Endodermal cell (in vitro differentiated cells): ENCODE measurements around the gene GDF11. TPM values are rescaled to one million over a fixed set of nuclear protein-coding genes. Genes with fewer than 3 reads are reported as not detected.

Experiments
- DNase-seq: peaks from one replicate; pipeline ENCODE4 v3.0.0-alpha.2; 2017
- H3K27ac ChIP-seq: 2 replicates; pipeline ENCODE4 v1.5.1; 2013; ENCODE audit warnings: mild to moderate bottlenecking, low read depth, low read length, moderate library complexity
- H3K27me3 ChIP-seq: 2 replicates; pipeline ENCODE4 v1.6.1; 2013; ENCODE audit warnings: mild to moderate bottlenecking, low read length, moderate library complexity; ENCODE audit not compliant: insufficient read depth, control insufficient read depth, poor library complexity, severe bottlenecking
- H3K36me3 ChIP-seq: 2 replicates; pipeline ENCODE4 v1.7.0; 2013; ENCODE audit warnings: mild to moderate bottlenecking, low read length, moderate library complexity; ENCODE audit not compliant: control insufficient read depth, insufficient read depth
- H3K4me1 ChIP-seq: one replicate; pipeline ENCODE4 v1.7.0; 2013; ENCODE audit warnings: low read length; ENCODE audit not compliant: control insufficient read depth, insufficient read depth
- H3K4me3 ChIP-seq: 2 replicates; pipeline ENCODE4 v1.5.1; 2013; ENCODE audit warnings: mild to moderate bottlenecking, low read length, moderate library complexity
- H3K9ac ChIP-seq: 2 replicates; pipeline ENCODE4 v1.6.1; 2013; ENCODE audit warnings: mild to moderate bottlenecking, low read length, moderate library complexity; ENCODE audit not compliant: poor library complexity, severe bottlenecking; ENCODE audit errors: extremely low read depth
- H3K9me3 ChIP-seq: 2 replicates; pipeline ENCODE4 v1.6.1; 2013; ENCODE audit warnings: mild to moderate bottlenecking, low read length, moderate library complexity; ENCODE audit not compliant: control insufficient read depth
- H3K27ac Mint-ChIP-seq: 2 replicates; pipeline ENCODE4 v1.8.0; 2020; ENCODE audit warnings: mixed read lengths
- H3K27me3 Mint-ChIP-seq: 2 replicates; pipeline ENCODE4 v1.8.0; 2021; ENCODE audit warnings: mild to moderate bottlenecking, mixed read lengths; ENCODE audit not compliant: insufficient read depth
- H3K36me3 Mint-ChIP-seq: 2 replicates; pipeline ENCODE4 v1.8.0; 2020; ENCODE audit warnings: low read depth, mixed read lengths
- H3K4me1 Mint-ChIP-seq: 2 replicates; pipeline ENCODE4 v1.8.0; 2020; ENCODE audit warnings: mixed read lengths
- H3K4me3 Mint-ChIP-seq: 2 replicates; pipeline ENCODE4 v1.8.0; 2020; ENCODE audit warnings: mild to moderate bottlenecking, moderate library complexity, mixed read lengths
- H3K9me3 Mint-ChIP-seq: 2 replicates; pipeline ENCODE4 v1.8.0; 2020; ENCODE audit warnings: mild to moderate bottlenecking, mixed read lengths
- WGBS, 2 experiments: methylation state at CpG; one replicate each; pipeline versions ENCODE4 v1.1.5 to v1.1.7; 2013; ENCODE audit warnings: missing lambda C conversion rate in 2 of 2, mixed read lengths in 1 of 2; ENCODE audit not compliant: insufficient coverage in 1 of 2, insufficient read length in 1 of 2; 5-methylcytosine and 5-hydroxymethylcytosine counted together
- total RNA-seq, 2 donors: library from RNA; stranded (reverse); fragmentation: NEBNext Ultra II Directional in 1 of 2; extraction: Animal tissue kit (Norgen Biotek cat#: 25700) in 1 of 2; gene quantifications; 2 replicates in 1 of 2; 3 replicates in 1 of 2; pipeline ENCODE4 v1.2.1, GENCODE V29; 2021
- TF ChIP-seq, protein P1 (sequence below): fragments of 200-600 bp; sonication (generic); conservative IDR thresholded peaks from 2 replicates; pipeline ENCODE4 v1.5.0; 2021; ENCODE audit warnings: antibody characterized with exemption, mild to moderate bottlenecking

The GDF11 gene
- total RNA-seq, 2 donors from 2014 or later = 29.8 to 33.0 TPM

DNA sequence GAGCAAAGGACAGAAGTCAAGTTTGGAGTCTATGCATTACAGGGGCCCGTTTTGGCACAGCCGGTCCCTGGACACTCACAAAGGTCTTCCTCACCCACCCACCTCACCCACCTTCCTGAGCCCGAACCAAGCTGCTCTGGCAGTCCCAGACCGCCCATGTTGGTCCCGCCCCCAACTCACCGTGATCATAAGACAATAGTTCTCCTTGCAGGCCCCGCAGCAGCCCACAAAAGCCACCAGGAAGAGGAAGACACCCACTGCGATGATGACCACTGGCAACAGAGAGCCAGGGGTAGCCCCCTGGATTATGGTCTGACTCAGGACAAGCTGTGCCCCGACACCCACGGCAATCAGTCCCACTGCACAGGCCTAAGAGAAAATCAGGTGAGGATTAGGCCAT is 16.0 kb upstream of the GDF11 start:
- Histone ChIP-seq H3K27me3 (no peaks in the 10 kb centered on the region), H3K9ac (peak overlapping the region; percentile 84), H3K27ac (no peak overlapping the region), H3K4me3 (peak overlapping the region; percentile 92), H3K36me3 (peaks cover 50% of the 10 kb centered on the region), H3K4me1 (peaks cover 8% of the 10 kb centered on the region), H3K9me3 (no peaks in the 10 kb centered on the region)
- TF ChIP-seq, protein P1, sequence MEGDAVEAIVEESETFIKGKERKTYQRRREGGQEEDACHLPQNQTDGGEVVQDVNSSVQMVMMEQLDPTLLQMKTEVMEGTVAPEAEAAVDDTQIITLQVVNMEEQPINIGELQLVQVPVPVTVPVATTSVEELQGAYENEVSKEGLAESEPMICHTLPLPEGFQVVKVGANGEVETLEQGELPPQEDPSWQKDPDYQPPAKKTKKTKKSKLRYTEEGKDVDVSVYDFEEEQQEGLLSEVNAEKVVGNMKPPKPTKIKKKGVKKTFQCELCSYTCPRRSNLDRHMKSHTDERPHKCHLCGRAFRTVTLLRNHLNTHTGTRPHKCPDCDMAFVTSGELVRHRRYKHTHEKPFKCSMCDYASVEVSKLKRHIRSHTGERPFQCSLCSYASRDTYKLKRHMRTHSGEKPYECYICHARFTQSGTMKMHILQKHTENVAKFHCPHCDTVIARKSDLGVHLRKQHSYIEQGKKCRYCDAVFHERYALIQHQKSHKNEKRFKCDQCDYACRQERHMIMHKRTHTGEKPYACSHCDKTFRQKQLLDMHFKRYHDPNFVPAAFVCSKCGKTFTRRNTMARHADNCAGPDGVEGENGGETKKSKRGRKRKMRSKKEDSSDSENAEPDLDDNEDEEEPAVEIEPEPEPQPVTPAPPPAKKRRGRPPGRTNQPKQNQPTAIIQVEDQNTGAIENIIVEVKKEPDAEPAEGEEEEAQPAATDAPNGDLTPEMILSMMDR = no peak
- peak overlapping the region; percentile 85 for H3K4me3 Mint-ChIP-seq
- no peaks in the 10 kb centered on the region for H3K9me3 Mint-ChIP-seq
- H3K27me3 Mint-ChIP-seq = no peaks in the 10 kb centered on the region
- peak overlapping the region; percentile 77 for H3K27ac Mint-ChIP-seq
- peaks cover 28% of the 10 kb centered on the region for H3K4me1 Mint-ChIP-seq
- WGBS, 2 experiments = 73 to 100% methylated on average over 3 to 10 of the region's 10 CpGs
- peaks cover 39% of the 10 kb centered on the region for H3K36me3 Mint-ChIP-seq
- no peak for DNase-seq

DNA sequence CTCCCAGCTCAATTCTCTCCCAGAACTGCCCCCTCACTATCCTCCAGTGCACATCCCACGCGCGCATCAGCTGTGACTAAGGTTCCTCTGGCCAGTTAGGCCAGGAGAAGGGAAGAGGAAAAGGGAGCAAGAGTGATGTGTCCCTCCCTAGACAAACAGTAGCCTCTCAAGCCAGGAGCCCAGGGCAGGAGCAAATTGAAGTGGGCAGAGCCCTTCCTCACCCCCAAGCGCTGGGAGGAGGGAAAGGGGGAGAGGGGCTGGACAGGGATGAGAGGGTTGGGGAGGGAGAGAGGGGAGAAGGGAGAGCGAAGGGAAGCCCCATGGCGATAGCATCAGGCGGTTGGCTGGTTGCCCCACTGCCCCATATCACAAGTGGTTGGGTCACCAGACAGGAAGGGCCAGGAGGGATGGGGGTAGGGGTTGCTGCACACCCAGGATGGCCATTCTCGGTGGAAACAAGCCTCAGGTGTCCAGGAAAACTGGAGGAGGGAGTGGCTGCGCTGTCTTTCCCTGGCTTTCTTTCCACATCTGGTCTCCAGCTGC is 15.2 kb upstream of the GDF11 start:
- Histone ChIP-seq H3K27me3 (no peaks in the 10 kb centered on the region), H3K27ac (peak overlapping the region; percentile 11), H3K36me3 (peaks cover 49% of the 10 kb centered on the region), H3K4me1 (peaks cover 8% of the 10 kb centered on the region), H3K4me3 (peak overlapping the region; percentile 92), H3K9ac (peak overlapping the region; percentile 84), H3K9me3 (no peaks in the 10 kb centered on the region)
- H3K36me3 Mint-ChIP-seq = peaks cover 39% of the 10 kb centered on the region
- no peaks in the 10 kb centered on the region for H3K9me3 Mint-ChIP-seq
- WGBS, 2 experiments = 0 to 11% methylated on average over 2 to 9 of the region's 9 CpGs
- H3K27ac Mint-ChIP-seq = peak overlapping the region; percentile 77
- peak overlapping the region; percentile 85 for H3K4me3 Mint-ChIP-seq
- H3K27me3 Mint-ChIP-seq = no peaks in the 10 kb centered on the region
- peak; percentile 71 for DNase-seq
- TF ChIP-seq, protein P1 = no peak
- peaks cover 28% of the 10 kb centered on the region for H3K4me1 Mint-ChIP-seq

DNA sequence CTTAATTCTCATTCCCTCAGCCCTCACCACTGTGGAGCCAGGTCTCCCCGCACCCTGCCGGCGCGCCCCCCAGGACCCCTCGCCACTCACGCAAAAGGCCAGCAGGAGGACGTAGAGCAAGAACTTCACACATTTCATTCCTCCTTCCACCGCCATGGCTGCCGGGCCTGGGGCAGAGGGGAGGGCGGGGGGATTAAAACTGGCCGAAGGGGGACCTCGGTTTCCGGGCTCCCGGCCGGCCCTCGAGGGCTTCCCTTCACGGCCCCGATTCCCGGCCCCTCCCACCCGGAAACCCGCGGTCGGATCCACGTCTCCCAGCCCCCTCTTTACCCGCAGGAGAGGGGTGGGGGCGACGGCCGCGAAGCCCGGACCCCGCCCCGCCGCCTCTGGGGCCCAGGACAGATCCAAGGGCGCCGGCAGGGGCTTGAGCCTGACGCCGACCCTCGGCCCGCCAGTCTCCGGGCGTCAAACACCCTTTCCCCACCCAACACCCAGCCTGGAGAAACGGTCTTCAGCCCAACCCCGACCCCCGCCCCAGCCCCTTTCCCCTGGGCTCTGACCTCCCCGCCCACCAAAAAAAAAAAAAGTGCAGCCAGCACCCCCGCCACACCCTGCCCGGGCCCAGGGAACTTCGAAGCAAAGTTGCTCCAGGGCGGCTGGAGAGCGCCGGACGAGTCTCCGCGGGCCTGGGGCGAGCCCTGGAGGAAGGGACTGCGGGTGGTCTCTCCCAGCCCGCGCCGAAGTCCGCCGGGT is 14.6 kb upstream of the GDF11 start:
- TF ChIP-seq, protein P1 = peak; percentile 33
- no peaks in the 10 kb centered on the region for H3K27me3 Mint-ChIP-seq
- H3K27ac Mint-ChIP-seq = peak overlapping the region; percentile 77
- Histone ChIP-seq H3K36me3 (peaks cover 43% of the 10 kb centered on the region), H3K27ac (peak overlapping the region; percentile 90), H3K4me3 (peak overlapping the region; percentile 92), H3K27me3 (no peaks in the 10 kb centered on the region), H3K9me3 (no peaks in the 10 kb centered on the region), H3K9ac (peak overlapping the region; percentile 84), H3K4me1 (peaks cover 8% of the 10 kb centered on the region)
- peak overlapping the region; percentile 85 for H3K4me3 Mint-ChIP-seq
- 0% methylated on average over 9 to 61 of the region's 61 CpGs for WGBS, 2 experiments
- peak; percentile 83 for DNase-seq
- H3K4me1 Mint-ChIP-seq = peaks cover 28% of the 10 kb centered on the region
- peaks cover 35% of the 10 kb centered on the region for H3K36me3 Mint-ChIP-seq
- no peaks in the 10 kb centered on the region for H3K9me3 Mint-ChIP-seq
